Measurements from ENCODE around the gene ST14.

The ST14 gene

GRCh38 chr11:130199792-130200191 is 40.2 kb downstream of the ST14 start:
- no peaks in the 10 kb centered on the region for H3K36me3 ChIP-seq (ENCODE audit: insufficient read depth, low read length)
- H3K27me3 ChIP-seq (ENCODE audit: insufficient read depth, low read length): no peaks in the 10 kb centered on the region
- no peaks in the 10 kb centered on the region for H3K79me2 ChIP-seq (ENCODE audit: control insufficient read depth, insufficient read depth, low read length, unreplicated experiment)
- H3K27ac ChIP-seq (ENCODE audit: low read depth, low read length): no peak overlapping the region
- no peaks in the 10 kb centered on the region for H3K4me1 ChIP-seq (ENCODE audit: control insufficient read depth, insufficient read depth, low read length, unreplicated experiment)
- no peak overlapping the region for H3K4me3 ChIP-seq (ENCODE audit: low read depth, low read length)
- H2AFZ ChIP-seq (ENCODE audit: low read length, unreplicated experiment): no peak overlapping the region

GRCh38 chr11:130201026-130201425 is 41.4 kb downstream of the ST14 start:
- Histone ChIP-seq H3K36me3 (ENCODE audit: insufficient read depth, low read length) (no peaks in the 10 kb centered on the region), H3K27me3 (ENCODE audit: insufficient read depth, low read length) (no peaks in the 10 kb centered on the region), H3K4me3 (ENCODE audit: low read depth, low read length) (no peak overlapping the region), H3K79me2 (ENCODE audit: control insufficient read depth, insufficient read depth, low read length, unreplicated experiment) (no peaks in the 10 kb centered on the region), H2AFZ (ENCODE audit: low read length, unreplicated experiment) (no peak overlapping the region), H3K27ac (ENCODE audit: low read depth, low read length) (no peak overlapping the region), H3K4me1 (ENCODE audit: control insufficient read depth, insufficient read depth, low read length, unreplicated experiment) (no peaks in the 10 kb centered on the region)

- Histone ChIP-seq H3K36me3 (ENCODE audit: insufficient read depth, low read length) (no peaks in the 10 kb centered on the region), H3K27me3 (ENCODE audit: insufficient read depth, low read length) (no peaks in the 10 kb centered on the region), H3K79me2 (ENCODE audit: control insufficient read depth, insufficient read depth, low read length, unreplicated experiment) (no peaks in the 10 kb centered on the region), H3K4me3 (ENCODE audit: low read depth, low read length) (no peak overlapping the region), H3K4me1 (ENCODE audit: control insufficient read depth, insufficient read depth, low read length, unreplicated experiment) (no peaks in the 10 kb centered on the region), H2AFZ (ENCODE audit: low read length, unreplicated experiment) (no peak overlapping the region), H3K27ac (ENCODE audit: low read depth, low read length) (no peak overlapping the region)
These were observed 42.6 kb downstream of the ST14 start for GRCh38 chr11:130202009-130202817.

- Histone ChIP-seq H3K27ac (ENCODE audit: low read depth, low read length) (no peak overlapping the region), H3K36me3 (ENCODE audit: insufficient read depth, low read length) (no peaks in the 10 kb centered on the region), H3K27me3 (ENCODE audit: insufficient read depth, low read length) (no peaks in the 10 kb centered on the region), H3K4me1 (ENCODE audit: control insufficient read depth, insufficient read depth, low read length, unreplicated experiment) (no peaks in the 10 kb centered on the region), H2AFZ (ENCODE audit: low read length, unreplicated experiment) (no peak overlapping the region), H3K4me3 (ENCODE audit: low read depth, low read length) (no peak overlapping the region), H3K79me2 (ENCODE audit: control insufficient read depth, insufficient read depth, low read length, unreplicated experiment) (no peaks in the 10 kb centered on the region)
These were observed 43.5 kb downstream of the ST14 start for GRCh38 chr11:130202818-130203689.

GRCh38 chr11:130203766-130204702 is 44.5 kb downstream of the ST14 start:
- Histone ChIP-seq H3K27ac (ENCODE audit: low read depth, low read length) (no peak overlapping the region), H2AFZ (ENCODE audit: low read length, unreplicated experiment) (no peak overlapping the region), H3K4me1 (ENCODE audit: control insufficient read depth, insufficient read depth, low read length, unreplicated experiment) (no peaks in the 10 kb centered on the region), H3K36me3 (ENCODE audit: insufficient read depth, low read length) (no peaks in the 10 kb centered on the region), H3K4me3 (ENCODE audit: low read depth, low read length) (no peak overlapping the region), H3K27me3 (ENCODE audit: insufficient read depth, low read length) (no peaks in the 10 kb centered on the region), H3K79me2 (ENCODE audit: control insufficient read depth, insufficient read depth, low read length, unreplicated experiment) (no peaks in the 10 kb centered on the region)

GRCh38 chr11:130204703-130205095 is 45.1 kb downstream of the ST14 start:
- H3K27me3 ChIP-seq (ENCODE audit: insufficient read depth, low read length): no peaks in the 10 kb centered on the region
- no peaks in the 10 kb centered on the region for H3K79me2 ChIP-seq (ENCODE audit: control insufficient read depth, insufficient read depth, low read length, unreplicated experiment)
- no peak overlapping the region for H2AFZ ChIP-seq (ENCODE audit: low read length, unreplicated experiment)
- no peaks in the 10 kb centered on the region for H3K36me3 ChIP-seq (ENCODE audit: insufficient read depth, low read length)
- H3K4me3 ChIP-seq (ENCODE audit: low read depth, low read length): no peak overlapping the region
- H3K4me1 ChIP-seq (ENCODE audit: control insufficient read depth, insufficient read depth, low read length, unreplicated experiment): no peaks in the 10 kb centered on the region
- H3K27ac ChIP-seq (ENCODE audit: low read depth, low read length): no peak overlapping the region

- H3K79me2 ChIP-seq (ENCODE audit: control insufficient read depth, insufficient read depth, low read length, unreplicated experiment): no peaks in the 10 kb centered on the region
- no peaks in the 10 kb centered on the region for H3K4me1 ChIP-seq (ENCODE audit: control insufficient read depth, insufficient read depth, low read length, unreplicated experiment)
- no peaks in the 10 kb centered on the region for H3K27me3 ChIP-seq (ENCODE audit: insufficient read depth, low read length)
- no peaks in the 10 kb centered on the region for H3K36me3 ChIP-seq (ENCODE audit: insufficient read depth, low read length)
- no peak overlapping the region for H3K27ac ChIP-seq (ENCODE audit: low read depth, low read length)
- no peak overlapping the region for H3K4me3 ChIP-seq (ENCODE audit: low read depth, low read length)
- no peak overlapping the region for H2AFZ ChIP-seq (ENCODE audit: low read length, unreplicated experiment)
These were observed 46.6 kb downstream of the ST14 start for GRCh38 chr11:130206141-130206540.

GRCh38 chr11:130208241-130209127 is 48.9 kb downstream of the ST14 start:
- H3K4me3 ChIP-seq (ENCODE audit: low read depth, low read length): no peak overlapping the region
- H3K36me3 ChIP-seq (ENCODE audit: insufficient read depth, low read length): no peaks in the 10 kb centered on the region

GRCh38 chr11:130209128-130209932 is 49.7 kb downstream of the ST14 start:
- no peaks in the 10 kb centered on the region for H3K36me3 ChIP-seq (ENCODE audit: insufficient read depth, low read length)
- peaks cover 5% of the 10 kb centered on the region; the same call in 1 of the 2 replicates for H3K27me3 ChIP-seq (ENCODE audit: insufficient read depth, low read length)
- H3K27ac ChIP-seq (ENCODE audit: low read depth, low read length): no peak overlapping the region

More at GRCh38 chr11:130208241-130209127, 48.9 kb downstream of the ST14 start:
- Histone ChIP-seq H2AFZ (ENCODE audit: low read length, unreplicated experiment) (no peak overlapping the region), H3K27ac (ENCODE audit: low read depth, low read length) (no peak overlapping the region), H3K79me2 (ENCODE audit: control insufficient read depth, insufficient read depth, low read length, unreplicated experiment) (no peaks in the 10 kb centered on the region), H3K4me1 (ENCODE audit: control insufficient read depth, insufficient read depth, low read length, unreplicated experiment) (no peaks in the 10 kb centered on the region), H3K27me3 (ENCODE audit: insufficient read depth, low read length) (peaks cover 5% of the 10 kb centered on the region; the same call in 1 of the 2 replicates)

More at GRCh38 chr11:130209128-130209932, 49.7 kb downstream of the ST14 start:
- Histone ChIP-seq H3K79me2 (ENCODE audit: control insufficient read depth, insufficient read depth, low read length, unreplicated experiment) (no peaks in the 10 kb centered on the region), H3K4me1 (ENCODE audit: control insufficient read depth, insufficient read depth, low read length, unreplicated experiment) (no peaks in the 10 kb centered on the region), H2AFZ (ENCODE audit: low read length, unreplicated experiment) (no peak overlapping the region), H3K4me3 (ENCODE audit: low read depth, low read length) (no peak overlapping the region)

Measured in ACC112 (cell line).